ENCODE results near the gene MST1R. TPM values are rescaled to one million over a fixed set of nuclear protein-coding genes. Genes with fewer than 3 reads are reported as not detected.
A peak's percentile ranks its signal among the peaks of the same experiment; 100 is the strongest.

The MST1R gene
- total RNA-seq, 1 experiment from 2014 or later, result 169 TPM

DNA sequence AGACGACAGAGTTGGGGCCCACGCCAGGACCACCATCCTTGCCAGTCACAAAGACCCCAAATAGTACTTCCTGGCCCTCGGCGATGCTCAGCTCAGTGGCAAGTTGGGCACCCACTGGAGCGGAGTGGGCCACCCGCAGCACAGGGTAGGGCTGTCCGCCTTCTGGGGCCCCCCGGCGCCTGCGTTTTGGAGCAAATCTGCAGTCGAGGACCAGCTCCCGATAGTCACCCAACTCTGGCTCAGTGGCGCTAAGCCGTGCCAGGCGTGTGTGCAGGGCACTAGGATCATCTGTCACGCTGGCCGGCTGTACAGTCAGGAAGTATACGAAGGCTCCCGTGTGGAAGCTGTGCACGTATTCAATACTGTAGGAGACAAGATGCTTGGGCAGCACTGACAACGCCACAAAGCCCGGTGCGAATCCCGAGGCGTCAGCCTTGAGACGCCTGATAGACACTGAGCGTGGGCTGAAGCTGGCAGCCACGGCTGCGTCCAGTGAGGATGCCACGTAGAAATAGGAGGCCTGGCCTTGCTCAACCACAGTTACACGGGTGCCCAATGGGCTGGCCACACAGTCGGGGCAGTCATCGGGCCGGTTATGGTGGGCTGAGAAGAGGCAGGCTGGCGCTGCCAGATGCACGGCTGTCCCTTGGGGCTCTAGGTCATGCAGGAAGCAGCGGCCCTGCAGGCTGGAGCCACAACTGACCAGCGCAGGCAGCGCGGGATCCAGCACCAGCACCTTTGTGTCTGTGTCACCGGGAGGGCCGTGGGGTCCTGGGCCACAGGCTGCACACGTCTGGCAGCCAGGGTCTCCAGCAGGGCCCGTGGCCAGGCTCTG lies 945 bp downstream of the MST1R start:
- DNase-seq, result no peak
- no peak for TF ChIP-seq CTCF (IDR thresholded peaks at IDR 0.05; ENCODE audit: unreplicated experiment)
- CTCF ChIA-PET, result interaction anchor here (0.7 to 3.0 kb wide), 2 partner anchors 27 to 169 kb away, joined by 3 to 15 read pairs; partner anchors contain the start of gene MON1A
- peaks cover 24% of the 10 kb centered on the region for H3K4me1 Mint-ChIP-seq (ENCODE audit: low read depth, unreplicated experiment)
- H3K27me3 Mint-ChIP-seq (ENCODE audit: unreplicated experiment), result no peaks in the 10 kb centered on the region
- no TSS peak for BruUV-seq (replicated peaks)
- peak overlapping the region; percentile 81 for H3K27ac Mint-ChIP-seq (ENCODE audit: unreplicated experiment)
- H3K36me3 Mint-ChIP-seq (ENCODE audit: insufficient read depth, unreplicated experiment), result peaks cover 67% of the 10 kb centered on the region
- H3K4me3 Mint-ChIP-seq (ENCODE audit: low read depth, unreplicated experiment), result peak overlapping the region; percentile 87
- intact Hi-C loops (cut with micrococcal nuclease; ENCODE audit: unreplicated experiment), result no loop called here
- H3K9me3 Mint-ChIP-seq (ENCODE audit: low read depth, unreplicated experiment), result no peaks in the 10 kb centered on the region

GRCh38 chr3:49901366-49902339 lies 2.0 kb downstream of the MST1R start:
- BruUV-seq (replicated peaks), result TSS peak; percentile 8
- Mint-ChIP-seq H3K4me1 (ENCODE audit: low read depth, unreplicated experiment) (peaks cover 13% of the 10 kb centered on the region), H3K27ac (ENCODE audit: unreplicated experiment) (peak overlapping the region; percentile 96), H3K27me3 (ENCODE audit: unreplicated experiment) (no peaks in the 10 kb centered on the region), H3K36me3 (ENCODE audit: insufficient read depth, unreplicated experiment) (peaks cover 69% of the 10 kb centered on the region), H3K9me3 (ENCODE audit: low read depth, unreplicated experiment) (no peaks in the 10 kb centered on the region), H3K4me3 (ENCODE audit: low read depth, unreplicated experiment) (peak overlapping the region; percentile 87)
- intact Hi-C loops (cut with micrococcal nuclease; ENCODE audit: unreplicated experiment), result loop anchor here (2.0 kb wide), 1 partner anchor 45 kb away; the partner anchor contains the start of gene TRAIP
- TF ChIP-seq CTCF (IDR thresholded peaks at IDR 0.05; ENCODE audit: unreplicated experiment), result no peak
- DNase-seq, result no peak
- CTCF ChIA-PET, result interaction anchor here (0.6 to 3.0 kb wide), 5 partner anchors 28 to 115 kb away, joined by 3 to 15 read pairs (median 4); partner anchors contain the start of genes INKA1, IP6K1 and MON1A

DNA sequence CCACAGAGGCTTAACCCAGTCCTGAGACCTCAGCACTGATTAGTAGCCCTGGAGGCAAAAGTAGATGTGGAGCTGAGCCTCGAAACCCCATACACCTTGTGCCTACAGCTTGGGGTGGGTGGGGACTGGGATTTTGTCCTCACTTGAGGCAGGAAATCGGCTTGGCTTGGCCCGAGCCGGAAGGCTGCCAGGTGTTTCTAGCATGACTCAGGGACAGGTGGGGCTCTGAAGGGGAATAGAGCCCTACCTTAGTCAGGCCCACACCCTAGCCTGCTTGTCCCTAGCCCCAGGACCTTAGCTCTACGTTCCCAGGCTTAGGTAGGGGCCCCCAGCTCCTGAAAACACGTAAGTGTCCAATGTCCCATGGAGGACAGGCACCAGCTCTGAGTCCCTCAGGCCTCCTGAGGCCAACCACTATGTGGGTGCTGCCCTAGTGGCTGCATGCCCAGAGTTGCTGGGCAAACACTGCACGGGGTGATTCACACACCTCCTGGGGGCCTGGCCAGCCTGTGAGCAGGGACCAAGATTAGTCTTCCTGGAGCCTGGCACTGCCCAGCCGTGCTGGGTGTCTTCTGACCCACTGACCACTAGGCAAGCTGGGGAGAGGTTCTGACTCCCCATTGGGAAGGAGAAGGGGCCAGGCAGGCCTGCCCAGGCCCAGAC lies 3.1 kb downstream of the MST1R start:
- Mint-ChIP-seq H3K9me3 (ENCODE audit: low read depth, unreplicated experiment) (no peaks in the 10 kb centered on the region), H3K36me3 (ENCODE audit: insufficient read depth, unreplicated experiment) (peaks cover 62% of the 10 kb centered on the region), H3K27ac (ENCODE audit: unreplicated experiment) (peak overlapping the region; percentile 96), H3K4me1 (ENCODE audit: low read depth, unreplicated experiment) (peaks cover 3% of the 10 kb centered on the region), H3K4me3 (ENCODE audit: low read depth, unreplicated experiment) (peak overlapping the region; percentile 87), H3K27me3 (ENCODE audit: unreplicated experiment) (no peaks in the 10 kb centered on the region)
- BruUV-seq (replicated peaks), result no TSS peak
- no peak for TF ChIP-seq CTCF (IDR thresholded peaks at IDR 0.05; ENCODE audit: unreplicated experiment)
- peak; percentile 92 for DNase-seq
- intact Hi-C loops (cut with micrococcal nuclease; ENCODE audit: unreplicated experiment), result loop anchor here (2.0 kb wide), 1 partner anchor 44 kb away; the partner anchor contains the start of gene TRAIP
- CTCF ChIA-PET, result interaction anchor here (0.6 to 3.0 kb wide), 14 partner anchors 13 to 114 kb away, joined by 3 to 15 read pairs (median 4); partner anchors contain the start of genes INKA1, IP6K1, MON1A and RBM6
